ENCODE results near the gene POLG2.

GRCh38 chr17:64477849-64478248 lies 19.0 kb downstream of the POLG2 start:
- TF ChIP-seq POLR2A (IDR thresholded peaks at IDR 0.05; ENCODE audit: low read length): no peak
- no peak for TF ChIP-seq GATA1 (IDR thresholded peaks at IDR 0.05; ENCODE audit: low read depth, low read length)

Measured in erythroblast (primary cell).